8988T (cell line): ENCODE data around the gene CHM.

Source experiments
- DNase-seq: peaks from one replicate; pipeline ENCODE4 v3.0.0; 2011

Gene CHM

DNA sequence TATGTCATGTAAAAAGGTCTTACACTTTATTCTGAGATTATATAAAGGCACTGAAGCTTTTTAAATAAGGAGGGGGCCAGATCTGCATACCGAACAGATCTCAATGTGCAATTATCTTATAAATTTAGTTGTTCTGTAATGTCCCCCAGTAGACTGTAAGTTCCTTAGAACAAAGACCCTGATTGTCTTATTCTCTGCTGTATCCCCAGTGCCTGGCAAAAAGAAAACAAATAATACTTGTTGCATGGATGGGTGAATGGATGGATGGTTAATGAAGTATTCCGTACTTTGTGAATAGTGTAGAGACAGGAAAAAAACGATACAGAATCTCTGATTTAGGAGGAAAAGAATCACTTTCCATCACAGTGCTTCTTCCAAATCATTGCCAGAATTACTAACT is 141.5 kb downstream of the CHM start:
- DNase-seq: no peak

DNA sequence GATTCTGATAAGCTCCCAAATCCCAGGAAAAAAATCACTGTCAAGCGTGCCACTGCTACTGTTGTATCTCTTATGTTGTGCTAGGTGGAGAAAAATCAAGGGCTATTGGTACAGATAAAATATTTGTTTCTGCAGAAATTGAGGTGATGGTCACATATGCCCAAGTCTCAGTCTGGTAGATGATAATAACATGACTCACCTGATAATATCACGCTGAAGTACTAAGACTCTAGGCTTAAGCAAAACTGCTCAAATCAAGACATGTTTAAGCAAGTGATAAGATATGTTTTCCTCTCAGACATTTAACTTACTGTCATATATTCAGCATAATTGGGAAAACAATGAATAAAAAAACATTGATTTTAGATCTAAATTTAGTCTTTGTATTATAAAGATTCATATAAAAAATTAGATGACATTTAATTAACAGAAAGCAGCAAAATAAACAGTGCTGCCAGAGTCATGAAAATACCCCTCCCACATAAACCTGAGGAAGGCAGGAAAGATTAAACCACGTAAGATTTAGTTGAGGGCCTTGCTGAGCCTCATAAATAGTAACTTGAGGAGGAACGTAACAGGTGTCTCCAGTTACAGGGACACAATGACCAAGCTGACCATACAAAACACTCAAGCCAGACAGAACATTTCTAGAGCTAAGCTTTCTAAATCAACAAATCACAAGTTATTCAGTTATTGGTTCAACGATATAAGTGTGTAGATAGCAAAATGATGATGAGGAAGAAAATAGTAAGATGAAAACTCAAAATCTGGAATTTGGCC is 143.5 kb downstream of the CHM start:
- DNase-seq: no peak

DNA sequence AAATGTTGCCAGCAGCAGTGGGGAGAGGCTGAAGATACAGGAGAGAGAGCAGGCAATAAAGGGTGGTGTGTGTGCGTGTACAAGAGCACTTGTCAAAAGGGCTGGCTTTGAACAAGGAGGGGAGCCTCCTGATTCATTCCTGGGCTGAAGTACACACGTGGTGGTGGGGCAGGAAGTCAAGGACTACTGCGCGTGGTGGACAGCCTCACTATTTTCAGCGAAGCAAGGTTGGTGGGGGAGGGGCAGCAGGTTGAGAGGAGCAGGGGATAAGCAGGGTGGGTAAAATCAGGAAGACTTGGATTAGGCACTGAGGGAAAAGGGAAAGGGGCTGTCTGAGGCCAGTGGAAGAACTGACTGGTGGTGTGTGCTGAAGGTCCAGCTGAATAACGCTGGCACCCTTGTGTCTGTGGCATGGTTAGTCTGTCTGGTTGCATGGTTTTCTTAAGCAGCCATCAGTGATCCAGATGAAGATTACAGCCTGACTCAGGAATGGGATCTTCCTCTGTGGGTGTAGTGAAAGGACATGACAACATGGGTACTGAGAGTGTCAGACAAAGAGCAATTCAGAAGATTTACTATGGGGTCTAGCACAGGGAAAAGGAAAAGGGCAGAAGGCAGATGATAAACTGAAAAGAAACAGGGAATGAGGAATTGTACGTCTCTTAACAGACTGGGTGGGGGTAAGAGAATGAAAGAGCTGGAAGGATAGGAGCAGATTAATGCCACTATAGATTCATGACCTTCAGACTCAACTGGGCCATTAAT is 149.8 kb downstream of the CHM start:
- DNase-seq: no peak

DNA sequence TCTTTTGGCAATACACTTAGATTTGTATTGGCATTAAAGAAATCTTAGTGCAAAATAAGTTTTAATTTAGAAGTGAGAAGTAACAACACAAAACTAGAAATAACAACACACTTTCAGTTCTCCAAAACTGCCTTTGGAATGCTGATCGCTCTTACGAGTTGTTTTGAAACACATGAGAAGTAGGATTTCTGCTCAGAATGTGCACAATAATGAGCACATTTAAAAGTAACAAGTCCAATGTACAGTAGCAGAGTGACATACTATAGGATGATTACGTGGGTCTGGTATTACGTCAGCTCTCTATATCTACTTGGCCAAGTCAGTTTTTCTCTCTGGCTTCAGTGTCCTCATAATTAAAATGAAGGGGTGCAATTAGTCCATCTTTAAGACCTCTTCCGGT is 164.8 kb downstream of the CHM start:
- DNase-seq: no peak

DNA sequence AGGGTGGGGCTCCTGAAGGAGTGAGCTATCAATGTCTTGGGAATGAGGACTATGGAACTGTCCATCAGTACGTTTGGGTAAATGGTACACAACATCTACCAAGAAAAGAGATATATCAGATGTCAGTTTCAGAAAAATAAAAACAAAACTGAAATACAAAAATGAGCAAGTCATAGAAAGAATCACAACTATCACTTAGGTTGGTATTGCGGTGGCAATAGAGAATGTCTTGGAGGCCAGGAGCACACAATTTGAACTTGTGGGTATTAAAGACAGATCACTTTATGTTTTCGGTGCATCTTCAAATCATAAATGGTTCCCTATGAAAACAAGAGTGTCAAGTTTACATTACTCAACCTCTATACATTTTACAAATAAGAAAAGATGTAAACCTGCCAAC is 176.8 kb downstream of the CHM start:
- DNase-seq: no peak

DNA sequence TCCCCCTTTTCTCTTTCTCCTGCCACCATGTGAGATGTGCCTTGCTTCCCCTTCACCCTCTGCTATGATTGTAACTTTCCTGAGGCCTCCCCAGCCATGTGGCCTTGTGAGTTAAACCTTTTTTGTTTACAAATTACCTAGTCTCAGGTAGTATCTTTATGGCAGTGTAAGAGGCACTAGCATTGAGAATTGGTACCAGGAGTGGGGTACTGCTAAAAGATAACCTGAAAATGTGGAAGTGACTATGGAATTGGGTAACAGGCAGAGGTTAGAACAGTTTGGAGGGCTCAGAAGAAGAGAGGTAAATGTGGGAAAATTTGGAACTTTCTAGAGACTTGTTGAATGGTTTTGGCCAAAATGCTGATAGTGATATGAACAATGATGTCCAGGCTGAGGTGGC is 182.0 kb downstream of the CHM start:
- no peak for DNase-seq

DNA sequence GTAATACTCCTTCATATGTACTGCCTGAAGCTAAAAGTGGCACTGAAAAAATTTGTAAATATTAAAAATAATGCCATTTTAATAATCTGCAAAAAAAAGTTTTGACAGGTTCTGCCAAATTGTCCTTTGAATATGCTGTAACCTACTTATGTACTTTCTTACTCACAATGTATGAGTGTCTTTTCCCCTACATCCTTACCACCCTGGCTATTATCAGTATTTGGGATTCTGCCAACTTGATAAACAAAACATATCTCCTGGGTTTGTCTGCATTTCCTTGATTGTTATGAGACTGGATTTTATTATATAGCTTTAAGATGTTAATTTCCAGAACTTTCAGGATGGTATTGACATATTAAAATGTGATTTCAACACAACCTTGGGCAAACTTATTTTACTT is 187.9 kb downstream of the CHM start:
- DNase-seq: no peak

DNA sequence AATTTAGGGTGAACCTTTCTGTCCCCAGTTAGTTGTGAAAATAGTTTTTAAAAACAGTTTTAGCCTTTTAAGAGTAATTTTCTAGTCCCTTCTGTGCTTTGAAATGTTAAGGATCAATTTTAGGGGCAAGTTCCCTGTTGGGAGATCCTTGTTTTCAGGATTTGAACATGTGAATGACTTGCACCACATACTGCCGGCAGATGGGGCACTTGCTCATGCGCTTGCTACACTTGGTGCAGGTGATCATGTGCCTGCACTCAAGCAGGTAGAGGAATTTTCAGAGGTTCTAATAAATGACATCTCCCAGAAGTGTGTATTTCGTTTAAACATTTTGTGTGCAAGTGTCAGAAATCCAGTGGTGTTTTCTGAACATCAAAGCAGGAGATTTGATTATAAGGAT is 195.9 kb downstream of the CHM start:
- no peak for DNase-seq

DNA sequence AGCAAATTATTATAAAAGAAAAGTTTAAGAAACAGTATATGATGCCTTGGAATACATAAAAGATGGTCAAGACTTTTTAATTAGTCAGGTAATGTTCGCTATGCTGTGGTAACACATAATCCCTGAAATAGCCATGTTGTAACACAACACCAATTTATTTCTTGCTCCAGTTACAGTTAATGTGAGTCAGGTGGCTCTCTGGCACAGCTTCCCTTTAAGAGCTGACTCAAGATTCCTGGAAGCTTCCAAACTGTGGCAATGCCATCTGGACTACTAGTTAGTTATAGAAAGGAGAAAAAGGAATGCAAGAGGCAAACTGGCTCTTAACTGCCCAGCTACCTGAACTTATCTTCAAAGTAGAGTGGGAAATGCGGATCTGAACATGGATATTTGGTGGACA is 210.5 kb downstream of the CHM start:
- no peak for DNase-seq

DNA sequence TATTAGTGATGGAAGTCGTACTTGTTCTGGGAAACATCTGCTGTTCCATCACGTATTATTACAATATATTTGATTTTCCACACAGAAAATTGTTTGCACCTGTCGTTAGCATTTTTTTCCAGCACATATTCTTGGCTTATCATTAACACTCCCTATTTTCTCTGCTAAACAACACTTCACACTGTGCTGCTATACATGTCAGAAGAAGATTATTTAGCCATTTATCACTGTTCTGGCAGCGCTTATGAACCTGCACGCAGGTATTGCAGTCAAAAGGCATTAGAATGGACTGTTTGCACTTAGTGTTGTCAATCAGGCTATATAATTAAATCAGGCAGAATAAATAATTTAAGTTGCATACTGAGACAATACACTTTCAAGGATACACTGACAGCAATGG is 218.6 kb downstream of the CHM start:
- no peak for DNase-seq

DNA sequence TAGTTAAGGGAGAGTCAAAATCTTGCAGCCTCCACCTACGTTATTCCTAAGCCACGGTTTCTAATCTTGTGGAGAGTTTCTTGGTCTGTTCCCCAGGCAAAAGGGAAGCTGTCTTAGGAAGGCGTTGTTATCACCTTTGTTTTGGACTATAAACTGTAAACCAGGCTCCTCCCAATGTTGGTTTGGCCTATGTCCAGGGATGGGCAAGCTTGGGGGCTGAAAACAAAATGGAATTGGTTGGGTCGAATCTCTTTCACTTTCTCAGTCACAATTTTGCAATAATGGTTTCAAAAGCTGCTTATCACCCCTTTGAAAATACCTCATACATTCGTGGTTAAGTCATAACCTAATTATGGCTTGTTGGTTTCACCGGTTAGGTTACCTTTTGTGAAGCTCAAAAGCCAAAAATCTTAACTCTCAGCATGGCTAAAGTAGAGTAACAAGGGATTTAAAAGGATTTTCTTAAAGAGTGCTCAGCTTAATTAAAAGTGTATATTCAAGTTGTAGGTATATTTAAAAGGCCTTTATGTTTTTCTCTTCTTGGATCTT is 232.1 kb downstream of the CHM start:
- DNase-seq: no peak
